Activated T-helper 17 cell treated with anti-CD3 and anti-CD28 coated beads, Interleukin-2, amount 50 U/mL, for 72 hours (primary cell): Measurements from ENCODE around the gene MFAP3L. TPM values are rescaled to one million over a fixed set of nuclear protein-coding genes. Genes with fewer than 3 reads are reported as not detected.

ENCODE experiments used
- ATAC-seq: fragments of 150-1000 bp; cut with Tn5 transposase; replicated peaks from 2 replicates; pipeline ENCODE4 v1.10.0; 2021; ENCODE audit warnings: mild to moderate bottlenecking, moderate library complexity
- H3K27ac Mint-ChIP-seq: one replicate; pipeline ENCODE4 v1.8.0; 2022; ENCODE audit warnings: mixed read lengths
- H3K27me3 Mint-ChIP-seq: one replicate; pipeline ENCODE4 v1.8.0; 2022; ENCODE audit warnings: mixed read lengths
- H3K36me3 Mint-ChIP-seq: one replicate; pipeline ENCODE4 v1.8.0; 2022; ENCODE audit warnings: low read depth, mild to moderate bottlenecking, mixed read lengths
- H3K4me1 Mint-ChIP-seq: one replicate; pipeline ENCODE4 v1.8.0; 2022; ENCODE audit warnings: mixed read lengths
- H3K4me3 Mint-ChIP-seq: one replicate; pipeline ENCODE4 v1.8.0; 2022; ENCODE audit warnings: mild to moderate bottlenecking, mixed read lengths
- H3K9me3 Mint-ChIP-seq: one replicate; pipeline ENCODE4 v1.8.0; 2022; ENCODE audit warnings: mixed read lengths
- total RNA-seq, 2 donors: library from RNA; stranded (reverse); gene quantifications; one replicate each; pipeline ENCODE4 v1.2.3, GENCODE V29; 2022

The MFAP3L gene
- total RNA-seq, 2 donors from 2014 or later: 0.66 to 1.1 TPM

- no peaks in the 10 kb centered on the region for H3K27me3 Mint-ChIP-seq
- H3K4me3 Mint-ChIP-seq: no peak overlapping the region
- peaks cover 5% of the 10 kb centered on the region for H3K4me1 Mint-ChIP-seq
- H3K9me3 Mint-ChIP-seq: no peaks in the 10 kb centered on the region
- H3K36me3 Mint-ChIP-seq: no peaks in the 10 kb centered on the region
- ATAC-seq: no peak
- H3K27ac Mint-ChIP-seq: no peak overlapping the region
Measured at GRCh38 chr4:170008371-170008770, 17.8 kb downstream of the MFAP3L start.

DNA sequence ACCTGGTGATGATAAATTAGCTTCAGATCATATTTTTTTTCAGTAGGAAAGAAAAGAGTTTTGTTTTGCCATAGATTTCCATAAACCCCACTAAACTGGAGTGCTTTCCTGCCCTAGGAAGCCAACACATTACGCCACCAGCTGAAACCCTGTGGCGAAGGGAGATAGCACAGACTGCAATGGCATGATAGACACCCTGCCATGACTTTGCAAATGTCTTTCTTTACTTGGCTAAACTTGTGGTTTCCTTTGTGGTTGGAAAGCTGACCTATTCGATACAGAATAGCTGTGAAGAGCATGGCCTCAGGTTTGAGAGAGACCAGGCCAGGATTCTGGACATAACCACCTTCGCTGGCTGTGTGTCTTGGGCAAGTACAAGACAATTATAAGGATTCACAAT lies 19.1 kb downstream of the MFAP3L start:
- Mint-ChIP-seq H3K9me3 (no peaks in the 10 kb centered on the region), H3K27me3 (no peaks in the 10 kb centered on the region), H3K4me1 (peaks cover 5% of the 10 kb centered on the region), H3K27ac (no peak overlapping the region), H3K4me3 (no peak overlapping the region), H3K36me3 (no peaks in the 10 kb centered on the region)
- ATAC-seq: no peak

- Mint-ChIP-seq H3K27me3 (no peaks in the 10 kb centered on the region), H3K4me1 (peaks cover 5% of the 10 kb centered on the region), H3K36me3 (no peaks in the 10 kb centered on the region), H3K9me3 (no peaks in the 10 kb centered on the region), H3K4me3 (no peak overlapping the region), H3K27ac (no peak overlapping the region)
- no peak for ATAC-seq
Measured at GRCh38 chr4:170005472-170005871, 20.7 kb downstream of the MFAP3L start.

DNA sequence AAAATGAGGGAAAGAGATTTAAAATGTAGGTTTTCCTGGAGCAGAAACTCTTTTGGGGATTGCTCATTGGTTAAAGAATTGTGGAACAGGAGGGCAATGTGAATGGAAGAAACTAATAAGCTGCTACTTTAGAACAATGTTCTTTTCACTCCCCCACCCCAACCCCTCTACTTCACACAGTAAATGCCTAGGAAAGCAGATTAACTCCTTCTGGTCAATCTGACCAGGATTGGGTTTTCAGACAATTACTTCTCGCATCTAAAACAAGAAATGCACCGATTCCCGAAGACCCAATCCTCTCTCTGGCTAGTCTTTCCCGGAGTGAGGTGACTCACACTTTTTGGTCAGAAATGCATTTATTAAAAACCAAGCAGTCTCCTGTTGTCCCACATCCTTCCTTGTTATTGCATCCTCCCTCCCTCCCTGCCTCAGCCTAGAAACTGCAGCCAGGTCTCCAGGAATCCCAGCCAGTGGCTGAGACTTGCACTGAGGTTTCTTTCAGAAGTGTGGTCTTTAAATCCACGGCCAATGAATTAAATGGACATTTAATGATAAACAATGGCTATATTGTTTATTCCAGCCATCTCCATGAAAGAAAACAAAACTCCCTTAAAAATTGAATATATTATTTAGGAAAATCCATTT lies 21.4 kb downstream of the MFAP3L start:
- H3K27ac Mint-ChIP-seq: no peak overlapping the region
- no peaks in the 10 kb centered on the region for H3K9me3 Mint-ChIP-seq
- no peak for ATAC-seq

GRCh38 chr4:170003071-170004070 lies 22.8 kb downstream of the MFAP3L start:
- no peaks in the 10 kb centered on the region for H3K36me3 Mint-ChIP-seq
- no peak overlapping the region for H3K4me3 Mint-ChIP-seq
- H3K27ac Mint-ChIP-seq: no peak overlapping the region
- H3K9me3 Mint-ChIP-seq: no peaks in the 10 kb centered on the region
- no peaks in the 10 kb centered on the region for H3K4me1 Mint-ChIP-seq
- H3K27me3 Mint-ChIP-seq: no peaks in the 10 kb centered on the region
- ATAC-seq: no peak

More for the DNA sequence above, 21.4 kb downstream of the MFAP3L start:
- Mint-ChIP-seq H3K4me1 (peaks cover 5% of the 10 kb centered on the region), H3K4me3 (no peak overlapping the region), H3K36me3 (no peaks in the 10 kb centered on the region), H3K27me3 (no peaks in the 10 kb centered on the region)

GRCh38 chr4:170001745-170002267 lies 24.4 kb downstream of the MFAP3L start:
- Mint-ChIP-seq H3K36me3 (no peaks in the 10 kb centered on the region), H3K27ac (no peak overlapping the region)
- ATAC-seq: no peak

GRCh38 chr4:170001011-170001744 lies 25.0 kb downstream of the MFAP3L start:
- no peak for ATAC-seq
- Mint-ChIP-seq H3K27me3 (no peaks in the 10 kb centered on the region), H3K4me3 (no peak overlapping the region), H3K9me3 (no peaks in the 10 kb centered on the region), H3K4me1 (no peaks in the 10 kb centered on the region), H3K36me3 (no peaks in the 10 kb centered on the region), H3K27ac (no peak overlapping the region)

More at GRCh38 chr4:170001745-170002267, 24.4 kb downstream of the MFAP3L start:
- H3K27me3 Mint-ChIP-seq: no peaks in the 10 kb centered on the region
- no peaks in the 10 kb centered on the region for H3K4me1 Mint-ChIP-seq
- H3K9me3 Mint-ChIP-seq: no peaks in the 10 kb centered on the region
- H3K4me3 Mint-ChIP-seq: no peak overlapping the region

DNA sequence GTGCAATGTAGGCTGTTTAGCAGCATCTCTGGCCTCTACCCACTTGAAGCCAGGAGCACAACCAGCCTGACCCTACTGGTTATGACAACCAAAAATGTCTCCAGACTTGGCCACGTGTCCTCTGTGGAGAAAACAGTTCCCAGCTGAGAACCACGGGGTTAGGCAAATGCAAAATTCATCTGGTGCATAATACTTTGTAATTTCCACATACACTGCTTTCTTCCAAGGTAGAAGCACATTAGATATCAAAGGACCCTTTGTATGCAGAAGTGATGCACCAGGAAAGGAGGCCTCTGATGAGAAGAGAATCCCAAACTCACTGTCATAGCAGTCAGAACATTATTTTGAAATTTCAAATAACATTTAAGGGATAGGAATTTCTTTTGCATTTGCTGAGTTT lies 26.3 kb downstream of the MFAP3L start:
- Mint-ChIP-seq H3K36me3 (no peaks in the 10 kb centered on the region), H3K4me3 (no peak overlapping the region), H3K4me1 (no peaks in the 10 kb centered on the region), H3K9me3 (no peaks in the 10 kb centered on the region), H3K27me3 (no peaks in the 10 kb centered on the region), H3K27ac (no peak overlapping the region)
- no peak for ATAC-seq

DNA sequence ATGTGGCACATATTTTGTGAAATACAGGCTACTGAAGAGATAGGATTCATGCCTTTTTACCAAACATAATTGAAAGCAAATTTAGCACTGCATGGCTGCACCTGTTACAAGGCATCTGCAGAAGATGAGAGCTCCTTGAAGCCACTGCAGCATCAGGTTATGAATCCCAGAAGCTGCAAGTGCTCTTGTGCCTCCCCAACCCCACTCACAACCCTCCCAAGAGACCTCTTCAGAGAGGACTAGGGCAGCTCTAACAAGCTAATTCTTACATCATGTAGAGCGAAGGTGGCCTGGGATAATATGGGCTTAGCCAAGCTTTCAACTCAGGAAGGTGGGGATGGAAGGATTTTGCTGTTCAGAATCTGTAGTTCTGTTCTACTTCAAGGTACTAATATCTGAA lies 27.2 kb downstream of the MFAP3L start:
- Mint-ChIP-seq H3K36me3 (no peaks in the 10 kb centered on the region), H3K9me3 (no peaks in the 10 kb centered on the region), H3K4me1 (no peaks in the 10 kb centered on the region), H3K4me3 (no peak overlapping the region), H3K27me3 (no peaks in the 10 kb centered on the region), H3K27ac (no peak overlapping the region)
- ATAC-seq: no peak

DNA sequence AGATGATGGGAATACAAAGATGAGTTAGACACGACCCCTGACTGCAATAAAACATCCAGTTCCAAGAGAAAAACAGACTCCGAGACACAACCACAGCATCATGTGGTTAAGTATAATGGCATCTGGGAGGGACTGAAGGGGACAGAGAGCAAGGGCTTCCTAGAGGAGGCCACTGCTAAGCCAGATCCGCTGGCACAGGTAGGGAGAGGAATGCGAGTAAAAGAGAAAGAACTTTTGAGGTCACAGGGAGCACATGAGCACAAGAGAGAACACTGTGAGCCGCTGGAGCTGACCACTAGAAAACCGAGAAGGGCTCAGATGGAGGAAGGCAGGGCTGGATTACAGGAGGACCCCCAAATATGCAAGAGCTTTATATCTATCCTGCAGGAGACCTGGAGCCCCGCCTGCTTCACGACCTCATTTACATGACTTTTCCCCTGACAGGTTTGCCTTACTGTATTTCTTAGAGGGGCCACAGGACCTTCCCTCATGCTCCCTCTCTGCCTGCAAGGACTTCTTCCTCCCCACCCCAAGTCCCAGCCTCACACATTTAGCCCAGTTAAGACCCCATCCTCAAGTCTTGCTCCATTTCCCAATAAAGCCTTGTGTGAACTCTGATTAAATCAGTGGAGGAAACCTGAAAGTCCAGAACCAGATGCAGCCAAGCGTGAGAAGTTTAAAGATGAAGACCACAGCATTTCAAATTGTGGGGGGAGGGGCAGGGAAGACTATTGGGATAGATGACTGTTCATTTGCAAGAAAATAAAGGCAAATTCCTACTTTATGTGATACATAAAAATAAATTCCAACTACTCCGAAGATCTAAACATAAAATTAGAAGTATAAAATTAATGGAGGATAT lies 29.6 kb downstream of the MFAP3L start:
- Mint-ChIP-seq H3K4me1 (no peaks in the 10 kb centered on the region), H3K9me3 (peaks cover 6% of the 10 kb centered on the region), H3K4me3 (no peak overlapping the region), H3K27me3 (no peaks in the 10 kb centered on the region), H3K36me3 (no peaks in the 10 kb centered on the region), H3K27ac (no peak overlapping the region)
- no peak for ATAC-seq

DNA sequence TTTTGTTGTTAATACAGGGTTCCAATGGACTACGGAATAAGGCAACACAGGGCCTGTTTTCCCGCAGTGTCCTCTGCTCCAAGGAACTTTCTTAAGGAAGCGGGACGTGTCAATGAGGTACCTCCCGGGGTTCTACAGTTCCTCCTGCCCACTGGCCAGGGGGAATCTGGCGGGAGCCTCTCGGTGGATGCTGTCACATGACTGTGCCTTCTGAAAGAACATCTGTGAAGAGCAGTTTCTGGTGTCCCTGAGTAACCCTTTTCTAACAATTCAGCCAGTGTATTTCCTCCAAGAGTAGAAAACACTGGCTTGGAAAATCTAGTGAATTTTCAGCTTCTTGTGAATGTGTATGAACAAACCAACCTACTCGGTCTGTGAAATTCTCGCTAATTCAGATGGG lies 32.7 kb downstream of the MFAP3L start:
- no peaks in the 10 kb centered on the region for H3K36me3 Mint-ChIP-seq
- H3K4me1 Mint-ChIP-seq: no peaks in the 10 kb centered on the region
- peaks cover 6% of the 10 kb centered on the region for H3K9me3 Mint-ChIP-seq
- no peak overlapping the region for H3K4me3 Mint-ChIP-seq
- H3K27ac Mint-ChIP-seq: no peak overlapping the region
- no peaks in the 10 kb centered on the region for H3K27me3 Mint-ChIP-seq
- no peak for ATAC-seq

DNA sequence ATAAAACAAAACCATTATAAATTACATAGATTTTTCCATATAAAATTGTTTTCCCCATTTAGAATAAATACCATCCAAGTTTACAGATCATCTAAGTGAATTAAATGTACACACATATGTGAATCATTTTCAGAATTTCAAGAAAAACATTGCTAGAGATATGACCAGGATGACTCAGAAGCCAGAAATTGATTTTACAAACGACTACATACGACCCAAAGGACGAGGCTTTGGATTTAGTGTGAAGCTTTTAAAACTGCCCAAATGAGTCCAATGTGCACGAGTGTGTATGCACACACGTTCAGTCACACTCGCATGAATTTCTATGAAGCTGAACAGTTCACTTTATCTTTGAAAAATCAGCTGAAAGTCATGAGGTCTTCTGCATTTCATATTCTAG lies 37.9 kb downstream of the MFAP3L start:
- Mint-ChIP-seq H3K27me3 (no peaks in the 10 kb centered on the region), H3K4me3 (no peak overlapping the region), H3K4me1 (peaks cover 8% of the 10 kb centered on the region), H3K36me3 (no peaks in the 10 kb centered on the region), H3K27ac (no peak overlapping the region), H3K9me3 (peaks cover 6% of the 10 kb centered on the region)
- ATAC-seq: peak; percentile 40

DNA sequence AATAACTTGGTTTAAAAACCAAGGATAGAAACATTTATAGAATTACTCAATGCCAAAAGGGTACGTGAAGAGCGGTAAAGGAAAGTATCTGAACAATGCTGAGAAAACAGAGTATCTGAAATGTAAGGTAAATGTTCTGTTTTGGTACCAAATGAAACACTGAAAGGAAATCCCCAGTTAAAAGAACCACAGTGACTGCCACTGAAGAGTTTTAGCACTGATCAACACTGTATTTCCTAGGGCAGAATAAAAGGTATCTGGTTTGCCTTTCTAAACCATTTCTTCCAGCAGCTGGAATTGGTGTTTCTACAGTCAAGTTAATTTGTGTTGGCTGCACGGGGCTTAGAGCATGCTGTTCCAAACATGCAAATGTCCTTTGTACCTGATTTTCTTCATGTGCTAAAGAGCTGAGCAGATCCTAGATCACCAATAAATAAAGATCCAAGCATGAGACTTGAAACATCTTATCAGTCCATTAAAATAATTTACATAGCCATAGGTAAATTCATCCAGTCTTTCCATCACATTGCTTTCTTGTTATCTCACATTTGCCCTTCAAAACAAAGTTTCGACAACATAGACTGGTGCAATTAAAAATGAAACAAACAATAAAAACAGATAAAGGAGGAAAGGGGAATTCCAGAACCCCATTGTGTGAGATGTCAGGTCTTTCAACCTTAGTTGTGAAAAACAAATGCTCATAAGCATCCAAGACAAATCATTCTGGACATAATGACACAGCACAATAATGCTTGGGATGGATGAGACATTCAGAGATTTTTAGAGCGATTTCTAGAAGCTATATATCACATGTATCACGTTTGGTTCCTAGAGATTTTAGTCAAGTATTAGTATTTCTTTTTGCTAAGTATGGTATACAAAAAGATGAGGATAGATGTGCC lies 38.6 kb downstream of the MFAP3L start:
- Mint-ChIP-seq H3K4me1 (peaks cover 8% of the 10 kb centered on the region), H3K27ac (peak overlapping the region; percentile 69), H3K27me3 (no peaks in the 10 kb centered on the region), H3K4me3 (peak overlapping the region; percentile 10), H3K9me3 (peaks cover 6% of the 10 kb centered on the region), H3K36me3 (no peaks in the 10 kb centered on the region)
- ATAC-seq: peak; percentile 70
